Stimulated activated CD4-positive, alpha-beta T cell treated with anti-CD3 and anti-CD28 coated beads, Interleukin-2, amount 100 ng/mL, for 24 hours (primary cell): Measurements from ENCODE around the gene SLC1A5.

Experiments used
- DNase-seq, 2 donors: peaks; one replicate each; pipeline ENCODE4 v3.0.0-alpha.2; 2020

Gene SLC1A5

DNA sequence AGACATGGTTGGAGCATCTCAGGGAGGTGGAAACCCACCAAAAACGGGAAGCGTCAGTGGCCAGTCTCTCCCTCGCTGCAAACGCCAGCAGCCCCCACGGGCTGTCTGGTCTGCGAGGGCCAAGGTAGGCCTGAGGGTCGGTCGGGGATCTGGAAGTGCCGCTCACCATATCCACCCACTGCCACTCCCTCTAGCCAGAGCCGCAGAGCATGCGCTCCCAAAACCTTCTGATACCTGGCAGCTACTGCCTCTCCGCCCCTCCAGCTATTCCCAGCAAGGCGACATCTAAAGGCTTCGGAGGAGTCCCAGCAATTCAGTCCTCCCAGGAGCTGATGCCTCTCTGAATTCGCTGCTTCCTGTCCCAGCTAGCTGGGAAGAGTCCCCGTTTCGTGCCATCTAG, 46.9 kb downstream of the SLC1A5 start:
- DNase-seq, result no peak

DNA sequence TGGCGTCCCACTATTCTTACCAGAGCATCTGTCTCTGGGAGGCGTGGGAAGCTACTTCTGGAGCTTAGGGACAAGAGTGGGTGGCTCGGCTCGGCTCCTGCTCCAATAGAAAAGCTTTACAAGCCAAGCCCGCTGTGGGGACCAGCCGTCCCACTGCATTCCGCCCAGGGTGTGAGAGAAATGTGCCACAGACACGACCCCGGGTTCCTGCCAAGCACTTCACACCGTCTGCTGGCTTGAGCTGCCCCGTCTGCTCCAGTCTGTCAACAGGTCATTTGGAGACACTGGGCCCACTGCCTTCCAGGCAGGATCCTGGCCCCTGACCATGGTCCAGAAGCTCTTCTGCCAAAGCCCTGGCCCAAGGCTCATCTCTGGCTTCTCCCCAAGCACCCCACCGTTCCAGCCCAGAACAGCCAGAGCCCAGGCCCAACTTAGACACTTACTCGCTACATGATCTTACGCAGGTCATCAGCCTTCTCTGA, 49.1 kb downstream of the SLC1A5 start:
- no peak for DNase-seq

DNA sequence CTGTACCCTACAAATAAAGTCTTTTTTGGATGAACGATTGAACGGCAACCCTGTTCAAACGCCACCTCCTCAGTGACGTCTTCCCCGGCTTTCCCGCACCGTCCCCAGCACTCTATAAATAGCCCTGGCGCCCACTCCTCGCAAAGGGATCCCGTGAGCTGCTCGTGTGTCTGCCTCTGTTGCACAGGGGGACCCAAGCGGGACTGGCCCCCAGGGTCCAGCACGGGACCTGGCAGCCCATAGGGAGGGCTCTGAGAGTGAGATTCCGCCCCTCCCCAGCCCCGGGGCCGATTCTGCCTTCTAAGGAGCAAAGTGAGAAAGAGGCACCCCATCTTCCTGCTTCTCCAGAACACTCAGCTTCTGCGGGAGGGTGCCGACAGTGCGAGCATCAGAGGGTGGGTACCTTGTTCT, 50.6 kb downstream of the SLC1A5 start:
- no peak for DNase-seq

DNA sequence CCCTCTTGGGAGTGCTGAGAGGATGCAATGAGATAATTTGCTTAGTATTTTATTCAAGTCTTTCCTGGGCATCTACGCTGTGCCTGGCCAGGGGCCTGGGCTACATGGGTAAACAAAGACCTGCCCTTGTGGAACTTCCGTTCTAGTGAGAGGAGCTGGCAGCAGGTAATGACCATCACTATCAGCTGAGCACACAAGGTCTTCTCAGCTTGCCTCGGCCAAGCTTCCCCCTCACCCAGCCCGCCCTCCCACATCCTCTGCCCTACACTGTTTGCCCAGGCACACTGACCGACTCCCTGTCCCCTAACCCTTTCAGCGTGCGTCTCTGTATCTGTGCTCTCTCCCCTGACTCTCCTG, 51.1 kb downstream of the SLC1A5 start:
- no peak for DNase-seq

DNA sequence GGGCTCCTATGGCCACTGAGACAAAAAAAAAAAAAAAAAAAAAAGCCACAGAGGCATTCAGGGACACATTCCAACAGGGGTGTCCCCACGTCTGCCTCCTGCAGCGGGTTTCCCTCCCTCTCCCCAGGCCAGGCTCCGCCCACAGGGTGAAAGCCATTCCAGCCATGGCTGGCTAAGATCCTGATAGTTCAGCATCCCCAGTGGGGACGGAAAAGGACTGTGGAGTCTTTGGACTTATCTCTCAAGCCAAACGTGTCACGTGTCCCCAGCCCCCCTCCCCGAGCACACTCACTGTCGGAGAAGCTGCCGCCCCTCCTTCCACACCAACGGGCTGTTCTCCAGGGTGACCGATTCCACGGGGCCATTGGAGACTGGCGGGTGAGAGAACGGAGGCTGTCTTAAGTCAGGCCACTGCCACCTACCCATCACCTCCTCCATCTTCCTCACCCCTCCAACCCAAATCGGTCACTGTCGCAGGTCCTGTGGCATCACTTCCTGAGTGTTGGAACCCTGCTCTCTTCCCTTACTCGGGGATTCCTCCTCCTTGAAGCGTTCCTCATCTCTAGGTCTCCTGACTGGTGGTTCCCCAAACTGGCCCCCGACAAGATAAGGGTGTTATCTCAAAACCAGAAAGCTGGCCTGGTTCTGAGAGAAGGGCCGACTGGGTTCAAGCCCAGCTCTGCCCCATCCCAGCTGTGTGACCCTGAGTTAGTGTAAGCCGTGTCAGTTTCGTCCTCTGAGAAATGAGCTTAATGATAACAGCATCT, 51.7 kb downstream of the SLC1A5 start:
- no peak for DNase-seq

DNA sequence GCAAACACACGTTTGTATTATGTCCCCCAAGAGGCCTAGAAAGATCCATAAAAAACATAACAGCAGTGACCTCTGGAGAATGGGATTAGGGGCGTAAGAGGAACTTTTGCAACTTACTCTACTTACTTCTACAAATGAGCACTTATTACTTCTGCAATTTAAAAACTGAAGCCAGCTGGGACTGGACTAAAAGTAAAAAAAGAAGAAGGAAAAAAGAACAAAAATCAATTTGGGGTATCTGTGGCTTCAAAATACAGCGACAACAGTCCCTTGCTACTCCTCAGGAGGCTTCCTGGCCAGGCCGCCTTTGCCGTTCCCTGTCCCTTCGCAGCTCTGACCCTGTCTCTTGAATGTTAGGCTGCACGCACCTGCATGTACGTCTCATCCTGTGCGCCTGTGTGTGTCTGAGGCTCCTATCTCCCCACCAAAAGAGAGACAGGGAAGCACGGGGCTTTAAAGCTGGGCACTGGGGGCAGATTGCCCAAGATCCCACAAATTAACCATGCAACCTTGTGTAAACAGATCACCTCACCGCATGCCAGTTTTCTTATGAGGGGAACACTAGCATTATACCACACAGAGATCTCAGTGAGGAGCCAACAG, 54.6 kb downstream of the SLC1A5 start:
- DNase-seq, result no peak

DNA sequence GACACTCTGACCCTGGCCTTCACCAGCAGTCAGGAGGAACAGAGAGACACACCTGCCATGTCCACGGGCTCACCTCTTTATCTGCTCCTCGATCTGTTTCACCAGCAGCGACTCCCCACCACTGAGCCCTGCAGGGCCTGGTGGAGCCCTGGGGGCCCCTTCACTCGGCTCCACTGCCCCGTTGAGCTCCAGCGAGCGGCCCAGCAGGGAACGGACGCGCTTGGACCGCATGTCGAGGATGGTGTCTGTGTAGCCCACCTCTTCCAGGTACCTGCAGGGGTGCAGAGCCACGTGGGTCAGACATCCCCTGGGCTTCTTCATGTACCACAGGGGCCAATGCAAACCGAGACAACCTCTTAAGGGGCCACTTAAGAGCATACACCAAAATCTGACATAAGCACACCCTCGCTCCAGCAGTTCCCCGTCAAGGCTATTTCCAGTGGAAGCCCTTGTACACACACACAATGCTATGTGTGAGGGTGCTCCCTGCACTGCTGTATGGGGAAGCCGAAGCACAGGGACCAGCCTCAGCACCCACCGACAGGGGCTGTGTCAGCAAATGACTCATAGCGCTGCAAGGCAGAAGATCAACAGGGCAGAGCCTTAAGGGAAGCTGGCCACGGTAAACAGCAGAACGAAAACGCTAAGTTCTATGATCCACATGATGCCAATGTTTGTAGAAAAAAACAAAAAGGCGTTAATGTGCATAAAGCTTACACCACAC, 55.3 kb downstream of the SLC1A5 start:
- DNase-seq, result no peak

DNA sequence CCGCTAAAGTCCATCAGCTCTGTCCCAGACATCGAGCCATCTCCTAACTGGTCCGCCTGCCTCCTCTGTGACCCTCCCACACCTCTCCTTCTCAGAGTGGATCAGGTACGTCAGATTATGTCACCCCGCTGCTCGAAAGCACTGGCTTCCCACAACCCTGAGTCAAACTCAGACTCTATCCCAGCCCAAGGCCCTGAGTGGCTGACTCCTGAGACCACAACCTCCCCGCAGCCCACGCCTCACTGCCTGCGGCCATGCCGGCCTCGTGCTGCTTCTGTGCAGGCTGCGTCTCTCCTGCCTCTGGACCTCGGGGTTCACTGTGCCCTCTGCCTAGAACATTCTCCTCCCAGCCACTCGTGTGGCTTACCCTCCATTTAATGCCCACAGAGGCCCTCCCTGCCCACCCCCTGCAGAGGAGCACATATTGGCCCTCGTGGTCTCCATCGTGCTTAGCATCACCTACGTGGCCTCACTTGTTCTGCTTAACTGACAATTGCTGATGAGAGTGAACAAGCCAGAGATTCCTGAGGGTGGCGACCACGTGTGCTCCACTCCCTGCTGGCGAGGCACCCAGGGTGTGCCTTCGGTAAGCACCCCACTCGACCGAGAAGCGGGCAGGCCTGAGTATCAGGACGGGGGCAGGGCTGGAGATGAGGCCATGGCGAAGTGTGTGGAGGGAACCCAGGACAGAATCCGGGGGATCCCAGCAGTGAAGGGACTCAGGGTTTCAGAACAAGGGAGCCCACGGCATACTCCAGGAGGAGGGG, 56.0 kb downstream of the SLC1A5 start:
- DNase-seq, result no peak

DNA sequence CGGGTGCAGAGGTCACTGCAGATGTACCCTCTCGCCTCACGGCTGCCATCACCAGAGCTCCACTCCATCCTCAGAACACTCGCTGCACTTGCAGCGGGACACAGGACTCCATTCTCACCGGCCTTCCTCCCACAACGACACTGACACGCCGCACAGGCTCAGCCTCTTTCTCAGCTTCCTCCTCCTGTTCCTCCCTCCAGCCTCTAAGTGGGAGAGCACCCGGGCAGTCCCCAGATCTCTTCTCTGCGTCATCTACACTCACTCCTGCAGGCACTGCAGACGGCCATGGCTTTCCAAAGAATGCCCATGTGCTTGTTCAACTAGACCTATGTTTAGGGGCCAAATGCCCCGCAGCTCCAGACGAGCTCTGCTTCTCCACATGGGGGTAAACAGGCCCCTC, 56.8 kb downstream of the SLC1A5 start:
- DNase-seq, result no peak

DNA sequence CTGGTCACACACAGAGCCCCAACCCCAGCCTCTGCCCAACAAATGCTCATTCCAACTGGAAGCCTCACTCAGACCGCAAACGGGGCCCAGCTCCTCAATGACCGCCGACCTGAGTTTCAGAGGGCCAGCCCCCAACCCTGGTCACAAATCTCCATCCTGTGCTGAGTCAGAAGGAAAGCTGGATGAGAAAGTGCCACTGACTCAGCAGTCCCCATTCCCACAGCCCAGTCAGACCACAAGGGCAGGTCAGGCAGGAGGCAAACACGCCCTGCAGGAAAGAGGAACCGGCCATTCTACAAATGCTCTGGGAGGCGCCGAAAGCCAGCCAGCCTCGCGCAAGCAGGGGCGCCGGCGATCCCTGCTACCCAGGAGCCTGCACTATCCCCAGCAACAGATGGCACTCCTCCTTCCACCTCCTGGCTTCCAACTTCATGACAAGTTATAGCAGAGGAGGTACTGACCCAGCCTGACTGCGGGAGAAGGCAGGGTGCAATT, 57.3 kb downstream of the SLC1A5 start:
- no peak for DNase-seq

DNA sequence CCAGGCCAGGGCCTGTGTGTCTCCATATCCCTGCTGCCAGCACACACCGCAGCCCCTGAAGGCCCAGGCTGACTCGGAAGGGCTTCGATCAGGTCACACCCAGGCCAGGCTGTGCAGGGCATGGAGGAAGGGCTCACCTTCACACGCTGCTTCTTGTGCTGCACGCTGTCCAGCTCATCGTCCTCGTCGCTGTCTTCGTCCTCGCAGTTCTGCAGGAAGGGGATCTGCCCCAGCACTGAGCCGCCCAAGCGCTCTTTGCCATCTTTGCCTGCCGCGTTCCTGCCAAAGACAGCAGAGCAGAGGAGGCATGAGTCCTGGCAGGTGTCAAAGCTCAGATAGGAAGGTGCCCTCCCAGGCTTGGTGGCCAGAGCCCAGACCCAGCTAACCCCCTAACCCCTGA, 57.8 kb downstream of the SLC1A5 start:
- no peak for DNase-seq

DNA sequence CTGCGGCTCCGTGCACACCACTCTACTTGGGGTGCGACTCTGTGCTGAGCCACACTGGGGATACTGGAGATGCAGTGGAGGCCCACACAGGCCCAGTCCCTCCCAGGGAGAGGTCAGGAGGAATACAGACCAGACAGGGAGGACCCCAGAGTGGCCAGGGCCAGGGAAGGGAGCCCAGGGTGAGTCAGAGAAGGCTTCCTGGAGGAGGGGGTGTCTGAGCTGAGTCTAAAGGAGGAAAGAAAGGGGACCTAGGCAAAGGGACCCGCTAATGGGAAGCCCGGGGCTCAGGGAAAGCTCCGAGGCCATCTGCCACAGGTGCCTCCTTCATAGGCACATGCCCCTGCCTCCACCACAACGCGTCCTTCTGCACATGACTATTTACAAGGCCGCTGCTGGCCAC, 58.2 kb downstream of the SLC1A5 start:
- no peak for DNase-seq

DNA sequence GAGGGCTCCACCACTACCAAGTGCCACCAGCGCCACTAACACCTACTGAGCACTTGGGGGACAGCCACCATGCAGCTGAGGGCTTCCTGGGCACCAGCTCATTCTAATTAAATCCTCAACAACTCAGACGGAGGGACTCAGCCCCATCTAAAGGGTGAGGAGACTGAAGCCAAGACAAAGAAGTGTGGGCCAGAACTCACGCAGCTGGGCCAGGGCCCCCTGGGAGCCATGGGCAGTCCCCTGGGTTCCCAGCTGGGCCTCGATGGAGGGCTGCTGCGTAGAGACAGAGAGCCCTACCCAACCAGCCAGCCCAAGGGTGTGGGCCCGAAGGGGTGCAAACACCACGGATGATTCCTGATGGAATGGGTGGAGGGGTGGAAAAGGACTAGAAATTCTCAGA, 58.7 kb downstream of the SLC1A5 start:
- DNase-seq, result no peak

DNA sequence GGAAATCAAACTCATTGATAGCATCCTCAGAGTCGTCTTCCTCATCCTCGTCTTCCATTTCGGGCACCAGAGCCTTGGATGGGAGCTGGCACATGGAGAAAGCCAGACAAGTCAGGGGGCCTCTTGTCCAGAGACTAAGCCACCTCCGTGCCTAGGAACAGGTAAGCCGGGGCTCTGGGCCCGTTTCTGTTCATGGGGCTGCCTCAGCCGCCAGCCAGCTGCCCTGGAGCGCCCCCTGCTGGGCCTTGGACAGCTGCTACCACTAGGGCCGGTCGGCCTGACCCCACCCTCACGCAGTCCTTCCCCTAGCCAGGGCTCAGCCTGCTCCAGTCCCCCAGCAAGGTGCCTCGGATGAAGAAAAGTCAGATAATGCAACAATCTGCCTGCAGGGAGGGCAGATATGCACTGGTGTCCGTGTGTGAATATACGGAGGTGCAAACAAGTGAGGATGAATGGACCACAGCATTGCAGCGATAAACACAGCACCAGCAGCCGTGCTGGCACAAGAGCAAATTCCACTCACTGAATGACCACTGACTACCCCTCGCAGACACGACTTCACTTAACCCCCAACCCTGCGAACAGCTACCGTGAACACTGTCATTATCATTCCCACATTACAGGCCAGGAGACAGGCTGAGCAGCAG, 59.6 kb downstream of the SLC1A5 start:
- peak; percentile 84 to 87 for DNase-seq

DNA sequence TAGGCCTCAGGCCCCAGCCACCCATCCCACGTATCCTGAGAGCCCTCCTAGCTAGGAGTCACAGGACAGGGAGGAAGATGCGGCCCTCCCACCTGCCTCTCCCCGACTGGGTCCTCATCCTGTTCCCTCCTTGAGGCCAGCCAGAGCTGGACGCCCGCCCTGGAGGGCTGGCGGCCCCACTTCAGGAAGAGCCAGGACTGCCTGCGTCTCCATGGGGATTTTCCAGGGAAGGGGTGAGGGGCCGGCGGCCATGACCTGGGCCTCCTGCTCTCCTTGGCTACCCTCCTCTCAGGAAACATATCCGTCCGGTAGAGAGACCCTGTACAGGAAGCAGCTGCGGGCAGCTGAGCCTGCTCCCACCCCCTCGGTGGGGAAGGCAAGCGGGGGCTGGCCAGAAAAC, 60.2 kb downstream of the SLC1A5 start:
- no peak for DNase-seq

DNA sequence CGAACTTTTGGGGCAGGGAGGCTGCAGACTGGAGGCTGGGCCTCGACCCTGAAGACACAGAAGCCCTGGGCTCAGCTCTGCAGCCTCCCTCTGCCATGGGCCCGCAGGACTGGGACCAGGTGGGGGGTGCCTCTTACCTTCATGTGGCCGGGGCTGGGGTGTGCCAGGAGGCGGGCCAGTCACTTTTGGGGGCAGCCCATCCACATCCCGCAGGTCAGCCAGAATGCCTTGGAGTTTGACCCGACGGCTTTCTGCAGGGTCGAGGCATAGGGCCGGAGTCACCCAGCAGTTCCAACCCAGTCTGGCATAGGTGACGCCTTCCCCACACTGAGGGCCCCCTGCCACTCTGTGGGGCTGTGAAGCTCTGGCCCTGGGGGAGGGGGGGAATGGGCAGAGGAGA, 60.6 kb downstream of the SLC1A5 start:
- DNase-seq, result no peak

DNA sequence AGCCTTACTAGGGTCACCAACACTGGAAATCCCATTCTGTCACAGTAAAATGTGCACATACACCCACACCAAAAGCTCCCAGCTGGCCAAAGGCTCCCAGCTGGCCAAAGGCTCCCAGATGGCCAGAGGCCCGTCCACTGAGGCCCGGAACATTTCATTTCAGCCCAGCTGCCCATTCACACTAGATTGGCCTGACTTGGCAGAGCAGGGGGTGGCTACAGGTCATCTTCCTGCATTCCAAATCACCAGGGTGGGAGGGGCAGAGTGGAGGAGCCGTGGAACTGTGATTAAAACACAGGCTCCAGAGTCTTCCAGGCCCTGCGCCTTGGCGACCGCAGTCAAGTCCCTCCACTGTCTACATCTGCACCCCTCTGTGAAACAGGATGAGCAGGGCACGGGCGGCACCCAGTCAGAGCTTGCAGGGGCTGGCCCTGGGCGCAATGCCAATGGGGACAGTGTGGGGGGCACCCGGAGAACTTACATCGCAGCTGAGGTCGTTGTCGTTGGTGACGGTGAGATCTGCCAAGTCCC, 61.4 kb downstream of the SLC1A5 start:
- DNase-seq, result no peak

DNA sequence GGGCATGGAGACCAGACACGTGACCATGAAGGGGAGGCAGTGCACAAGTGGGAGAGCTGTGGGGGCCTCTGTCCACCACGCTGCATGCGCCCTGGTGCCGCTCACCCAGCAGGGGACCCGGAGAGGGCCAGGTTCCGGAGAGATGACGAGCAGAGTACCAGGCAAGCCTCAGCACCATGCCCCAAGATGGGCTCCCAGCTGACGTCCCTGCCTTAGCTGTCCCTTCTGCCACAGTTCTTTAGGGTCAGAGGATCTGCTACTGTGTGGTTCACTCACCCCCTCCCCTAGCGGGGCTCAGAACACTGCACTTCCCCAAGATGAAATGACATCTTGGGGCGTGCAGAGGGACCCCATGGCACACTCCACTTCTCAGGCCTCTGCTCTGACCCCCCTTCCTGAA, 61.8 kb downstream of the SLC1A5 start:
- DNase-seq, result no peak

DNA sequence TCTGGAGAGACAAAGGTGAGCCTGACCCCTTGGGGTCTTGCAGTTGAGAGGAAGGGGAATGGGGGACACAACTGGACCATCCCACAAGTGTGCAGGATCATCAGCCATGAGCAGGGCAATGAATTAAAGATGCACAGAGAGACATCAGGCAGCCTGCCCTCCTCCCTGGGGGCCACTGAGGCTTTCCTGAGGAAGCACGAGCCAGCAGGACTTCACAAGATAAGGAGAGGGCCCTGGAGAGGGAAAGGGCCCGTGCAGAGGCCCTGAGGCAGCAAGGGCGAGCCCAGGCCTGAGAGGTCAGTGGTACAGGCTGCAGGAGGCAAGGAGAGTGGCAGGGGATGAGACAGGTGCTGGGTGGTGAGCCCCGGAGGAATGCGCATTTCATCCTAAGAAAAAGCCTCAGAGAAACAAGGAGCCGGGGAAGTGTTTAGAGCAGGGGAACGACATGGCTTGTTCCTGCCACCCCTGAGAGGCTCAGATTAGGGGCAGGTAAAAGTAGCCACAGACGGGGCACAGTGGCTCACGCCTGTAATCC, 62.5 kb downstream of the SLC1A5 start:
- DNase-seq, result no peak

DNA sequence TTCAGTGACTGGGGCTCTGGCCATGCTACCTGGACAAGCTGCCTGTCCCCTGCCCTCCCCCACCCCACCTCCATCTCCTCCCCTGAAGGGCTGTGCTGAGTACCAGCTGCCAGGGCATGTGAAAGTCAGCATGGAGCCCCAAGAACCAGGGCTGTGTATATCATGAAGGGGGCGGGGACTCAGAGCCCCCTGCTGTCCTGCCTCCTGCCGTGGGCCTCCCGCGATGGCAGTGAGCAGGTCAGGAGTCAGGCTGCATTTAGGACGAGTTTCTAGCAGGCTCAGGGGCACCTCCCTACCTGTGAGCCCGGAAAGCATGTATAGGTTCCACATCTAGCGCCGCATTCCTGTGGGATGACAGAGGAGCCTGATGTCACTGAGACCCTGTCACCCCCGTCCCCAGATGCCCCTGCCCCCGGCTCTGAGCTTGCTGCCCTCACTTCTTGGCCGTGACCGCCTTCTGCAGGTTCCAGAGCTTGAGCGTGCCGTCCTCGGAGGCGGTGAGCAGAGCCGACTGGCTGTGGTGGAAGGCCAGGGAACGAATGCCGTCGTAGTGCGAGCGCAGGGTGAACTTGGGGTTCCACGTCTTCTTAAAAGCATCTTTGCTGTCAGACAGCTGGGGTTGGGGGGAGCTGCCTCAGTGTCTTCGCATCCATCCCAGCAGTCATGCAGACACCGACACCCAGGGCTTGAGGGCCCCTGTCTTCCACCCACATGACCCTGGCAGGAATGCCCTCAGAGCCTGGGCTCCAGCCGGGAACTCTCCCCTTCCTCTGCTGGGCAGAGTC, 63.2 kb downstream of the SLC1A5 start:
- DNase-seq, result no peak
